Stimulated activated CD4-positive, alpha-beta T cell treated with anti-CD3 and anti-CD28 coated beads, Interleukin-15, amount 100 ng/mL, for 24 hours (primary cell): ENCODE results near the gene ZNF221.

Experiments
- DNase-seq: peaks from one replicate; pipeline ENCODE4 v3.0.0-alpha.2; 2020

ZNF221 gene

DNA sequence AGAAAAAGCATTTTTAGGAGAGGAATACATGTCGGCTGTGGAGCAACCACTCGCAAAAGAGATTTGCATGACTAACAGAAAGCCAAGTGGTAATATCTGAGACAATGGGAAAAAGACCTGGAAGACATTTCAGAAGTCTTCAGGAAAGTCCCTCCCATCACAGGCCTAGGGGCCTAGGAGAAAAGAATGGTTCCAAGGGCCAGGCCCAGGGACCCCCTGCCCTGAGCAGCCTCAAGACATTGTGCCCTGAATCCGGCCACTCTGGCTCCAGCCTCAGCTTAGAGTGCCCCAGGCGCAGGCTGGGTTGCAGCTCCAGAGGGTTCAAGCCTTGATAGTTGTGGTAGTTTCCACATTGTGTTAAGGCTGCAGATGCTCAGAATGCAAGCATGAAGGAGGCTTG lies 9.4 kb downstream of the ZNF221 start:
- no peak for DNase-seq

DNA sequence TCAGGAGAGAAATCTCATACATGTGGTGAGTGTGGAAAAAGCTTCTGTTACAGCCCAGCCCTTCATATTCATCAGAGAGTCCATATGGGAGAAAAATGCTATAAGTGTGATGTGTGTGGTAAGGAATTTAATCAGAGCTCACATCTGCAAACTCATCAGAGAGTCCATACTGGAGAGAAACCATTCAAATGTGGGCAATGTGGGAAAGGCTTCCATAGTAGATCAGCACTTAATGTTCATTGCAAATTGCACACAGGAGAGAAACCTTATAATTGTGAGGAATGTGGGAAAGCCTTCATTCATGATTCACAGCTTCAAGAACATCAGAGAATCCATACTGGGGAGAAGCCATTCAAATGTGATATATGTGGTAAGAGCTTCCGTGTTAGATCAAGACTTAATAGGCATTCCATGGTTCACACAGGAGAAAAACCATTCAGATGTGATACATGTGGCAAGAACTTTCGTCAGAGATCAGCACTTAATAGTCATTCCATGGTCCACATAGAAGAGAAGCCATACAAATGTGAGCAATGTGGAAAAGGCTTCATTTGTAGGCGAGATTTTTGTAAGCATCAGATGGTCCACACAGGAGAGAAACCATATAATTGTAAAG lies 15.2 kb downstream of the ZNF221 start:
- no peak for DNase-seq

DNA sequence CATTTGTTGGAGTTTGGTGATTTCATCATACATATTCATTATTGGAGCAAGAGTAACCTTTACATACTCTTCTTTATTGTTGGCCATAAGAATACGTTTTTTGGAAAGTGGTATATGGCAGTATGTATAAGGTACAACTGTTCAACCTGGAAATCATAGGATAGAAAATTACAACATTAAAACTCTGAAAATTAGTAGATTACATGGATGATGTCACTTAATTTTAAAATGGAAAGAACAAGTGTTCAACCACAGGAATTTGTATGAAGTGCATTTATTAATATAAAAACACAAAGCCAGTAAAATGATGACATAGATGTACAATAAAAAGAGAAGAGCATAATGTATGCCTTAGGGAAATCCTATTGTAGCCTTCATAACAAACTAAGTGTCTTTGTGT lies 25.7 kb downstream of the ZNF221 start:
- no peak for DNase-seq

DNA sequence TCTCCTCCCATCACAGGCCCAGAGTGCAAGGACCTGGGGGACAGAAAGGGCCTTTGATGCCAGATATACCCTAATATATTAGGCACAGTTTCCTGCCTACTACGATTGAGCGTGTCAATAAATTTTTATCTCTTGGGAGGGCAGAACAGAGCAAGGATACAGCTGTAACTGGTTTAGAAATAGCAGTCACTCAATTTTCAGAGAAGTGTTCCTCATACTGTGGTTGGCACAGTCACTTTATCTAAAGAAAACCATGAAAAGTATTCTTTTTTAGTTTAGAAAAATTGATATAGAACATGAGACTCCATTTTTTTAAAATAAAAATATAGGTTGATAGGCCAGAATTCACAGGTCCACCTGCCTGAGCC lies 32.5 kb downstream of the ZNF221 start:
- no peak for DNase-seq

DNA sequence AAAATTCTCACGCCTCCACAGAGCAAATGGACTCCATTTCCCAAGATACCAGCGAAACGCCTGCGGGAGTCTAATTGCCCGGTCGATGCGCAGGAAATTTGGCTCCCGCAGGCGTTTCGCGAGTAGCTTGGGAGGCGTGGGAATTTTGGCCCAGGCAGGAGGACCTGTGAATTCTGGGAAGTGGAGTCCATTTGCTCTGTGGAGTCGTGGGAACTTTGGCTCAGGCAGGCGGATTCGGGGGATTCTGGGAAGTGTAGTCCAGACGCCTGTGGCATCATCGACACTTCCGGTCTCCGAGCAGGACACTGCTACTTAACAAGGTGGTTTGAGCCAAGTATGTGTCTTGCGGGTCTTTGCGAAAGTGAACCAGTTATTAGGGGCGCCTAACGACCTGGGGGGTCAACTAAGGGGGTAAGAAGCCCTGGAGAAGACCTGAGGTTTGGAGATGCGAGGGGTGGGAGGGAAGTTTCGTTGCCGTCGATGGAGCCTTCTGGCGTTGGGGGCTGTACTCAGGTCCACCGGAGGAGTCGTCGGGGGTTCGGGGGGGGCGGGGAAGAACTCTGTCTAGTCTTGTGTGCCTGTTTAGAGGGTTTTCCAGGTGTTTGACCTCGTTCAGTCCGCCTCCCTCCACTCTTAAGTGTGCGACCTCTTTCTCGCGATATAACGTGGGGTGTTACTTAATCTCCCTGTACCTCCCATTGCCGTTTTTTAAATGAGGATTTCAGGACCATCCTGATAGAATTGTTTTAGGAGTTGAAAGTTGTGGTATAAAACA lies 33.1 kb downstream of the ZNF221 start, which contains the start of gene ZNF155:
TSS of gene ZNF155 (plus strand) at position 277 of the 775 bp plus-strand sequence. CDS start 4,356 bp downstream, outside the sequence.
- peak; percentile 79 for DNase-seq

DNA sequence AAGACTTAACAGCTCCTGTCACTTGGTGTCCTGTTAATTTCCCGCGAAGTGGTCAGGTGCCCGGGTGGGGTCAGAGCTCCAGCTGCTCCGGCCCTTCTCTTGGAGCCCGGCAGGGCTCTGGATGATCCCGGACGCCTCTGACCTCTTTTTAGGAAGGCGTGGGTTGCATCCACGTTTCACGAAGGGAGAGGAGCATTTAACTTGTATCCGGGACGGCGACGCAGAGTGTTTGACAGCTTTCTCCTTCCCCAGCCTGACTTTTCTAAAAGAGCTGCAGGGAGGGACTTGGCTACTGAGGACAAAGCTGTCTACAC lies 33.6 kb downstream of the ZNF221 start:
- DNase-seq: peak; percentile 5

DNA sequence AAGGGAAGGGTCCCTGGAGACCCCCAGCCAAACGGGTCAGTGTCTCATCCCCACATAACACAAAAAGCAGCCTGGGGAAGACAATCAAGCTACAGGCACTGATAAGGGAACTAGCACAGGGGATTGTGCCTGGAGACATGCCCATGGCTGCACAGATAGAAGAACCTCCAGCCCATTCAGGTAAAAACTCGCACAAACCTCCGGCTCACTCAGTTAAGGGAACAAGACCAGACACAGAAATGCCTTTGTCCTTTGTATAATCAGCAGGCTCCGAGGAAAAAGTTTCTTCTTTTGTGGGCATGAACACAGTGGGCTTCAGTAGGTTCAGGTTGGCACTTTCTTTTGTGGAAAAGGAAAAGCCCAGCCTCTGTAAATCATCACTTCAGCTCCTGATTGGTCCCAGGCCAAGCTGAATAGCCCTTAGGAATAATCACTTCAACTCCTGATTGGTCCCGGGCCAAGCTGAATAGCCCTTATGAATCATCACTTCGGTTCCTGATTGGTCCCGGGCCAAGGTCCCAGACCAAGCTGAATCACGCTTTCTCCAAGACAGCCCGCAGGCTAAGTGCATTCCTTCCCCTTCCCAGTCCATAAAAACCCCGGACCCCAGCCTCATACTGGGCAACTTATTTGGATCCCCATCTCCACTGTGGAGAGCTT lies 46.7 kb downstream of the ZNF221 start:
- no peak for DNase-seq

DNA sequence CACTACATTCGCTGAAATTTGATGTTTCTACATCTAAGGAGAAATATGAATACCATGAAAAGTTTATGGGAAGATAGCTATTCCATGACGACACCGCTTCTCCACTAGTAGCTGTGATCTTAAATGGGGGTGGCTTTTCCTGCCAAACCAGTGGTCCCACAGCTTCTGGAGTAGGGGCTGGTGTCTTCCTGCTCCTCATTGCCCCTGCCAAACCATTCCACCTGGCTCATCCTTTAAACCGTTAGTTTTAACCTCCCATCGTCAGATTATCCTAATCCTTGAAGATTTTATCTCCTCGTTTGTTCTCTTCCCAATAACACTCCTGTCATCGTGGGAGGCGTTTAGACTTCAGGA lies 51.2 kb downstream of the ZNF221 start:
- no peak for DNase-seq

DNA sequence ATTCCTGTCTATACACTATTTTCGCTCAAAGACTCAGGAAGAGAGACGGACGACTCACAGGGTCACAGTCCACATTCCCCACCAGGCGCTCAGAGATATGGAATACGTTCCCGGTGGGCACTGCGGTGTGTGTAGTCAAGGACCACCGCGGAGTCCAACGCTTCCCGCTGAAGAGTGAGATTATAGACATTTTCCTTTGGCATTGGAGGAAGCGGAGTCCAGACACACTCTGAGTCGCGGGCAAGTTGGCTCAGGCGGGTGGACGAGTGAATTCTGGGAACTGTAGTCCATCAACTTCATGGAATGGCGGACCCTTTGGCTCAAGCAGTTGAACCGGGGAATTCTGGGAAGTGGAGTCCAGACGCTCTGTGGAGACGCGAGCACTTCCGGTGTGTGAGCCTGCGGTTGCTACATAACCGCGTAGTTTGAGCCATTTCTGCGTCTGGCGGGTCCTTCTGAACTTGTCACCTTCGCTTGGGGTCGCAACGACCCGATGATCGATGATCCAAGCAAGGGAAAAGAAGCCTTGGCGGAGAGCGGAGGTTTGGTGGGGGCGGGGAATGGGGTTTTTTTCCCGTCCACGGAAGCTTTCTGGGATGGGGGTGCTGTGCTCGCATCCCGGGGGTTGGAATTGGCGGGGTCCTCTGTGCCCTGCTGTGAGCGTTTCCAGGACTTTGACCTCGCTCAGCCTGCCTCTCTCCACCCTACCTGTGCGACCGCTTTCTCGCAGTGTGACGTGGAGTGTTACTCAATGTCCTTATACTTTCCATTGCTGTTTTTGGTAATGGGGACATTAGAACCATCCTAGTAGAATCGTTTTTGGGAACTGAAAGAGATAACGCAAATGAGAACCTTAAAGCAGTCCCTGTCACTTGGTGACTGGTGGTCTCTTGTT lies 51.8 kb downstream of the ZNF221 start, which contains the start of gene ZNF230:
TSS of gene ZNF230 (plus strand) at position 392 of the 895 bp plus-strand sequence. CDS start 4,122 bp downstream, outside the sequence.
- peak; percentile 87 for DNase-seq

DNA sequence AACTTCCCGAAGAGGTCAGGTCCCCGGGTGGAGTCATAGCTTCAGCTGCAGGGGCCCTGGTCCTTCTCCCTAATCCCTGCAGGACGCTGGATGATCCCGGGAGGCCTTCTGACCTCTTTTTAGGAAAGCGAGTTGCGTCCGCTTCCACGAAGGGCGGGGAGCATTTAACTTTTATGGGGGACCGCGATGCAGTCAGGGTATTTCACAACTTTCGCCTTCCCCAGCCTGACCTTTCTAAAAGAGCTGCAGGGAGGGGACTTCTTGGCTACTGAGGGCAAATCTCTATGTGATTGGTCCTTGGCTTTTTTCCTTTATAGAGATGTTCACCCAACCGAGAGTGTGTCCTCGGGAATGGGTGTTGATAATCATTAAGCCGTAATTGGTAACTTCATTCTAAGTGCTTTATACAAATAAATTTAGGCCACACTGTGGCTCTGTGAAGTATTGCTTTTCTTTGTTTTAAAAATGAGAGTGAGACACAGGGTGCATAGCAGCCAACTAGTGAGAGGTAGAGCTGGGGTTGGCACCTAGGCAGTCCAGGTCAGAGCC lies 52.5 kb downstream of the ZNF221 start:
- peak; percentile 10 for DNase-seq

DNA sequence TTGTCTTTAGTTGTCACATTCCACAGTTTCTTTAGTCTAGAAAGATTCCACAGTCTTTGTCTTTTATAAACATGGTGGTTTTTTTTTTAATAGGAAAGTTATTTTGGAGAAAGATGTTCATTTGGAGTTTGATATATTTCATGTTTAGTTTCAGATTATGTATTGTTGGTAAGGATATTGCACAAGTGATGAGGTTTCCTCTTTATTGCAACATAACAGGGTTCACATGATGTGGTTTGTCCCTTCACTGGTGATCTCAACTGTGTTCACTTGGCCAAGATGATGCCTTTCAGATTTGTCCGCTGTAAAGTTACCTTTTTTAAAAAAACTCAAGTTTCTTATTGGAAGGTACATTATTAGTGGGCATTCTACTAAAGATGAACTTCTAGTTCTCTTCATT lies 54.9 kb downstream of the ZNF221 start:
- no peak for DNase-seq

DNA sequence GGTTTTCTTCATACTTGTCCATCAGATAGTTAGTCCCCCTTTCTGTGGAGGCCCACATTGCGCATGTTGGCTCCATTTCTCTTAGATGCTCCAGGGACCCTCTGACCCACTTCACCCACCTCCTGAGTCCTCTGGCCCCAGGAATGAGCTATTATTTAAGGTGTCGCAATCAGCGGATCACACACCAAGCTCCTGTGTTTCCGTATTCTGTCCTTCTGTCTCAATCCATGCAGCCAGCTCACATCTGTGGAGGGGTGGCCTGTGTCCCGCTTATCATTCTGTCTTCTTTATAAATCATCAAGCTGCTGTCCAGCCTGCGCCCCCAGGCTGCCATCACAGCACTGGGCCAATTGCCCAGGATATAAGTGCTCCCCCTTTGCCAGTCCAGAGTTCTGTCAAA lies 56.4 kb downstream of the ZNF221 start:
- DNase-seq: no peak

DNA sequence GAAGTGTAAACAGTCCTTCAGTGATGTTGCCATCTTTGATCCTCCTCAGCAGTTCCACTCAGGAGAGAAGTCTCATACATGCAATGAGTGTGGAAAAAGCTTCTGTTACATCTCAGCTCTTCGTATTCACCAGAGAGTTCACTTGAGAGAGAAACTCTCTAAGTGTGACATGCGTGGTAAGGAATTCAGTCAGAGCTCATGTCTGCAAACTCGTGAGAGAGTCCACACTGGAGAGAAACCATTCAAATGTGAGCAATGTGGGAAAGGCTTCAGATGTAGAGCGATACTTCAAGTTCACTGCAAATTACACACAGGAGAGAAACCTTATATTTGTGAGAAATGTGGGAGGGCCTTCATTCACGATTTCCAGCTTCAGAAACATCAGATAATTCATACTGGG lies 59.4 kb downstream of the ZNF221 start:
- DNase-seq: no peak
